IPS-NIHi7 (cell line): ENCODE data around the gene SDR39U1.

ENCODE experiments used
- DNase-seq: peaks from one replicate; pipeline ENCODE4 v3.0.0; 2012; ENCODE audit warnings: mixed read lengths; ENCODE audit errors: extremely low spot score

Gene SDR39U1

DNA sequence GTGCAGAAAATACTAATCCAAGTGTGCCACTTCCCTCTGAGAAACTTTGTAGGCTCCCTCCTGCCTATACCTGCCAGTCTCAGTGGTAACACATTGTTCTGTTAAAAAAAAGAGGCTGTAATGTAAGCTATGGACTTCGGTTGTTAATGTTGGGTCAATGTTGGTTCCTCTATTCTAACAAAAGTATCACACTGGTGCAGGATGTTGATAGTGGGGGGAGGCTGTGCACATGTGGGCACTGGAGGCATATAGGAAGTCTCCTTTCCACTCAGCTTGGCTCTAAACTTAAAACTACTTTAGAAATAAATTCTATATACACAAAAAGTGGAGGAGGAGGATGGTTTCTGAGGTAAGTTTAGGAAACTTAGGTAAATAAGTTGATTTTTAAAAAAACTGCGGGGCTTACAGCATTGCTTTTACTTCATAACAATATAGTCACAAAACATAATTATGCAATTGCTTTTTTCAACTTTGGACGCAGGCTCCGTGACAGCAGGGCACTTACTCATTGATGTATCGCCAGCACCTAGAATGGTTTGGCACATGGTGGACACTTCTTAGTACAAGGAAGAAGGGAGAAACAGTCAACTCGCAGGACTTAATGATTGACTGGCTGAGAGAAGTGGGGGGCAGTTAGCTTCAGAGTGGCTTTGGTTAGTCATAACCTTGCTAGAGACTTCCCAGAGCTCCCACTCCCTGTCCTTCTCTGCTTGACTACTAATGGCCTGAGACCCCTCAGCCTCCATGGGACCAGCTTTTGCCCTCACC lies 51.7 kb downstream of the SDR39U1 start:
- no peak for DNase-seq
